ENCODE data around the gene PKP2.
"Not testable (repeated sequence)": the region's sequence is repeated elsewhere in the genome, so short reads cannot be mapped to it uniquely, and the experiment has no call there.

Gene PKP2

GRCh38 chr12:32895688-32896431, 717 bp downstream of the PKP2 start:
- DNase-seq = no peak

DNA sequence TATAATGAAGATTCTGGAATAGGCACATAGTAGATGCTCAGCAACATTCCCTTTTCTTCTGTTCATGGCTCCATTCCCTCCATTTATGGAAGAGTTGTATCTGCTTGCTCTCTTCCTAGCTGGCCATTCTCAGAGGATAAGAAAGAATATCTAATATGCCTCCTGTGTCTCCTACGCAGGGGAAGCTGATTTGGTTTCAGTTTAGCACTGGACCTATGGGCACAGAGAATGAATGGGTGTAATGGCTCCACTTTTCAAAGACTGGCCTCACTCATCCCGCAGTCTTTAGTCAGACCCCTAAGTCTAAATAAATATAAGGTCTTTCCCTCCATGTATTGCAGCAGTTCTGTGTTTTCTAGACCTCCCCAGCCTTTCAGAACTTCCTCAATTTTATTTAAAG, 2.0 kb downstream of the PKP2 start:
- DNase-seq = no peak

- no peak for DNase-seq
These were observed 3.1 kb downstream of the PKP2 start for GRCh38 chr12:32893458-32893857.

- DNase-seq = no peak
These were observed 3.5 kb downstream of the PKP2 start for GRCh38 chr12:32893043-32893442.

GRCh38 chr12:32892369-32892768, 4.2 kb downstream of the PKP2 start:
- DNase-seq = not testable (repeated sequence)

DNA sequence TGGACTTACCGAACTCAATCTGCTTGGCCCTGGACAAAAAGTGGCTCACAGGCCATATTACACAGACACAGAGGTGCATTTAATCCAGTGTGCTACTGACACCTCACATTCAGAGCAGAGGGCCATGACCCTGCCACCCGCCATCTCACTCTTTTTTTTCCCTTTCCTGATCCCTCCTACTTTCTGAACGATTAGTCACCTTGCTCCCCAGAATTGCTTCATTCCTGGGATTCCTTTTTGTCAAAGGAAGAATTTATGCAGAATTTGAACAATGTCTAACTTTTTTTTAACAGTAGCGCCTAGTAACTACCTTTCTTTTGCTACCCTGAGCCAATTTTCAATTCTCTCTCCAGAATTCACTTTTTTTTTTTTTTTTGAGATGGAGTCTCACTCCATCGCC, 4.6 kb downstream of the PKP2 start:
- no peak for DNase-seq

- DNase-seq = no peak
These were observed 5.1 kb downstream of the PKP2 start for GRCh38 chr12:32891526-32891925.

DNA sequence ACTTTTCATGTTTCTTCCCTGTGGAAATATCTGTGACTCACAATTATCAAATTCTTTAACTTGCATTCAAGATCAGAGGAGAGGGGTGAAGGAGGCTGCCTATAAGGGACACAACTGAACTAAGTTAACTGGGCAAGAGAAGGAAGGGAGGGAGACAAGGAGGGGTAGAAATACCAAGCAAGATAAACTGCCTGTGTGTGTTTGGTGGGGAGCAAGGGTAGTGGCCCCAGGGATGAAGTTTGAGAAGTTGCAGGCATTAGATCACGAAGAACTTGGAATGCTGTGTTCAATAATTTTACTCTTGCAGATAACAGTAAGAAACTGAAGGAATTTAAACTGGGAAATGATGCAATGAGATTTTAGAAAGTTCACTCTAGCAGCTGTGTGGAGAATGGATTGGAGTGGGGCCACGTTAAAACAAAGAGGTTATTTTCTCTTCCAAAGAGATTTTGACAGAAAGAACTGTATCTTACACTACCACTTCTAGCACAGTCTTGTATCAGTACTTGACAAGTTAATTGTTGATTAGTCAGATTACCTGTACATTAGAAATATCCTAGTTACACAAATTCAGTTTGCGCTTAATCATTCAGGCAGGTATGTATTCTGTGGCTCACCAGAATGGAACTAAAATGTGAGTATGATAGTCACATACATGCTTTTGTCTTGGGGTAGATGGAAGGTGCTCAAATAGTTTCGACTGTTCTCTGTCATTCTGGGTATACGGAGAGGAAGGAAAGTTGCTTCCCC, 7.4 kb downstream of the PKP2 start:
- no peak for DNase-seq

GRCh38 chr12:32887058-32887457, 9.5 kb downstream of the PKP2 start:
- DNase-seq = no peak

DNA sequence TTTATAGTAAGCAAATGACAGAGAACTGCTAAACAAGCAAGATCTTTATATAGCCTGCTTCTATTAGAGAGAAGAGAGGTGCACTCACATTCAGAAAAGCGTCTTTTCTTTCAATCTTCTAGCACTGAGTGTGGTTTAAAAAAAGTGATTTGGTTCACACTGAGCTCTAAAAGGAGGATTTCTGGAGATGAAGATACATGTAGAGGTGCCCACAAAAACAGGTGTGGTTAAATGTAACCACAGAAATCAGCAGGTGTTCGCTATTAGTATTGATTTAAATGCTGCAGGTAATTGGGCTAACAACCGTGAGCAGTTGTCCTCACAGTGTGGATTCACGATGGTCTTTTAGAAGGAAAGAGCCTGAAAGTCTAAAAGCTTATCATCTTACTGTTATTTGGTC, 10.7 kb downstream of the PKP2 start:
- no peak for DNase-seq

GRCh38 chr12:32884962-32885361, 11.6 kb downstream of the PKP2 start:
- DNase-seq = no peak

DNA sequence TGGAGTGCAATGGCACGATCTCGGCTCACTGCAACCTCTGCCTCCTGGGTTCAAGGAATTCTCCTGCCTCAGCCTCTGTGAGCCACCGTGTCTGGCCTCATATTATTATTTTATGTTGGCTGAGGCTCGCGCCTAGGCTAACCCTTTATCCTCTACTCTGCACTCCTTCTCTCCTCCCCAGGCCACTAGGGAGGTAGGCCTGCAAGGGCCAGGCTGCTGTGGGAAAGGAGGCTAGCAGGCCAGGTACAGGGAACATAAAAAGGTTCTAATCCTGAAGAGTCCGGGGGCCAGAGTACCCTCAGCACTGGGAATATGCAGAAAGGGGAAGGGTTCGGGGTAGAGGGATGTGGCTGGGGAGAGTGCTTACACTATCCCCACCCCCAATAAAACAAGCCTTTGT, 14.9 kb downstream of the PKP2 start:
- no peak for DNase-seq

DNA sequence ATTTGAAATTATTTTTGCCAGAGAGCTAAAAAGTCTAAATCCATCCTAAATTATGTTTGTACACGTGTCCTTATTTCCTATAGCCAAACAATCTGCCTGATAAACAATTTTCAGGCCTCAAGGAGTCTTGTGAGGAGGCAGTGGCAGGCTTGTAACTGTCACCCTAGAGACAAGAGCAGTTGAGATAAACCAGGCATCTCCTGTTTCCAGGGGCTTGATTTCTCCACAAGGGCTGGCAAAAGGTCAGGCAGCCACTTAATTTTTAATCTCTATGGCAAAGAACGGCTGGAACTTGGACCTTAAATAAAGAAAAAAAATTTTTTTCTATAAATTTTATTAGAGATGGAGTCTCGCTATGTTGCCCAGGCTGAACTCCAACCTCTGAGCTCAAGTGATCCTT, 15.5 kb downstream of the PKP2 start:
- DNase-seq = no peak

- not testable (repeated sequence) for DNase-seq
These were observed 17.5 kb downstream of the PKP2 start for GRCh38 chr12:32879066-32879465.

DNA sequence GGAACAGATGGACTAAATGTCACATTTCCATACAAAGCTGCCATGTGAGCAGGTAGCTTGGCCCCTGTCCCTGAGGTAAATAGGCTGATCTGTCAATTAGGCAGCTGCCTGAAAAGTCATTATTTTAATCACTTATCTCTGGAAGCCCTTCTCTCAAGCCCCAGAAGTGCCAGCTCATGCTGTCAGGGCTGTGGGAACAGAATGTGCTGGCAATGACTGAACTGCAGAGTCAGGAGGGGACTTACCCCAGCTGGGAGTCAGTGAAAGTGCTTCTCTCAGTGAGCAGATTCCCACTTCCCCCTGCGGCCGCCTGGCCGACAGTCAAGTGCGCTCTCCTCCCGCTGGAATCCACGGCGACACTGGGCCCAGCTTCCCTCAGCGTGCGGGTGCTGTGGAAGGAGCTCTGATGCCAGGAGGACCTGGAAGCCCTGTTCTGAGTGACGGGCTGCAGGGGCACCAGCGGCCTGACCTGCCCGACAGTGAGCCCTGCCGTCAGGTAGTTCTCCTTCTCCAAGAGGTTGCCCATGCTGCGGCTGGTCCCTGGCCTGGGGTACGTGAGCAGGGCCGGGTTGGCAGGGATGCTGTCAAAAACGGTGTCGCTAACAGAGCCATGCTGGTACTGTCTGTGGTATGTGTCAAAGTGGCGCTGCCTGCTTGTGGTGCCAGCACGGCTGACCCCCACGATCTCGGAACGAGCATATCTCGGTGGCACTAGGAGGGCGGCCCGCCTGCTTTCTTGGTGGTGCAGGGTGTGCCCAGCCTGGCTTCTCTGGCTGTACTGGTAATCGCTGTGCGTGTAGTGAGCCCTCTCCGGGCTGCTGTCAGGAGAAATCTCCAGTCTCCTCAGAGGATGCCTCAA, 18.7 kb downstream of the PKP2 start:
- DNase-seq = no peak

DNA sequence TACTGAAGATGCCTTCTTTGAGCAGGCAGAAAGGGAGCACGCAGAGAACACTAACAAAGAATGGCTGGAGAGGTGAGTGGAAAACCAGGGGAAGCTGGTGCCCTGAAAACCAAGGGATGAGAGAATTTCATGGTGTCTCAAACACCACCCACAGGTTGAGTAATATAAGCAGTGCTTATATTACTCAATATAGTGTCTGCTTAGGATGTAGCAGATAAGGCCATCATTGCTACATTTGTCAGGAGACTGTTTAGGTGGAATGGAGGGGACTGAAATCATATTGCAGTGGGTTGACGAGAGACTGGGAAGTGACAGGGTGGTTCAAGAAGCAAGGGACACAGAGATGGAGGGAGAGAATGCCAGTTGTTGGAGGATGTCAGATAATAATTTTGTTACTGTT, 20.6 kb downstream of the PKP2 start:
- no peak for DNase-seq

GRCh38 chr12:32874975-32875374, 21.6 kb downstream of the PKP2 start:
- DNase-seq = no peak

DNA sequence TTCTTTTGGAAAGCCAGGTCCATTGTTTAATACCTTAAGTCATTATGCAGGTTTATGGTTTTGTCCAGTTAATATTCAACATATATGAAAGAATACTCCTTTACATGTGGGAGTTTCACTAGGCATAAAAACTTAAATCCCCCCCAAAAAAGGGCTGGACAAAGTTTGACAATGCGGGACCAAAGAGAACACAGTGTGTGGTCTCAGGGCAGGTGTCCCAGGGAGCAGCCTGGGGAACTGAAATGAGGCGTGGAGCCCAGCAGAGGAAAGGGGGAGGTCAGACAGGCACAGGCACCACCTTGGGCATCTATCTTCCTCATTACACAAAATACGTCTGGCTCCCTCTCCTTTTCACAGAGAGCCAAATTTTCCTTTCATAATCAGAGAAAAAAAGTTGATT, 22.5 kb downstream of the PKP2 start:
- no peak for DNase-seq

GRCh38 chr12:32872416-32872815, 24.2 kb downstream of the PKP2 start:
- not testable (repeated sequence) for DNase-seq

GRCh38 chr12:32870716-32871115, 25.9 kb downstream of the PKP2 start:
- no peak for DNase-seq

DNA sequence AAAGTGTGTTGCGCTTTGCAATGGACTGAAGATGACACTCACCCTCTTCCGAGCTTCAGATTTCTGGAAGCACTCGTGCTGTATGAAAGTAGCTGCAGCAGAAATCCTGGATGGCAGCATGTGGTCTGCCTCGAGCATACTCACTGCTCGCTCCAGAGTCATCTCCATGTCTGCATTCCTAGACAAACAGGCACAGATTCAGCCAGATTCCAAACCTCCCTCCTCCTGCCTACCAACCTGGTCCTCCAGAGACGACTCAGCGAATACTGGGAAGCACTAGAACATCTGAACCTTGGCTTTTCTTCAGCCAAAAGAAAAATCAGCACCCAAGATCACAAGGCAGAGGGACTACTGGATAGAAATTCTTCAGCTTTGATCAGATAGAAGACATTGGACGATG, 27.7 kb downstream of the PKP2 start:
- DNase-seq = no peak

- DNase-seq = no peak
These were observed 31.8 kb downstream of the PKP2 start for GRCh38 chr12:32864731-32865130.

DNA sequence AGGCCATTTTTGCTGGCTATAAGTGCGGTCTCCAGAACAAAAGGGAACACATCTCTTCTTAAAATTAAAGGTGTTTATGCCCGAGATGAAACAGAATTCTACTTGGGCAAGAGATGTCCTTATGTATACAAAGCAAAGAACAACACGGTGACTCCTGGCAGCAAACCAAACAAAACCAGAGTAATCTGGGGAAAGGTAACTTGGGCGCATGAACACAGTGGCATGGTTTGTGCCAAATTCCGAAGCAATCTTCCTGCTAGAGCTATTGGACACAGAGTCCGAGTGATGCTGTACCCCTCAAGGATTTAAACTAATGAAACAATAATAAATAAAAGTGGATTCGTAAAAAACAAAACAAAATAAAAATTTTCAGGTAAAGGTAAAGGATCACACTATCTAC, 33.4 kb downstream of the PKP2 start:
- no peak for DNase-seq

- not testable (repeated sequence) for DNase-seq
These were observed 34.9 kb downstream of the PKP2 start for GRCh38 chr12:32861658-32862057.
